Calu3 (cell line): Measurements from ENCODE around the gene HOPX. TPM values are rescaled to one million over a fixed set of nuclear protein-coding genes. Genes with fewer than 3 reads are reported as not detected.
A peak's percentile ranks its signal among the peaks of the same experiment; 100 is the strongest.

Source experiments
- BruUV-seq: library from RNA; stranded (reverse); fragments of 400-500 nt; replicated peaks from 2 replicates; lab custom pipeline; 2021; lab: Mats Ljungman, UMichigan
- CTCF ChIA-PET: fragments of 300-600 bp; sonication (Branson Sonifier 250); formaldehyde crosslinking; loops from one replicate; lab custom pipeline; 2022; ENCODE audit warnings: antibody characterized with exemption; lab: Charles Lee
- DNase-seq: peaks from one replicate; pipeline ENCODE4 v3.0.0; 2022
- H3K27ac Mint-ChIP-seq: one replicate; pipeline ENCODE4 v1.8.0; 2022; ENCODE audit warnings: mixed read lengths; ENCODE audit not compliant: unreplicated experiment
- H3K27me3 Mint-ChIP-seq: one replicate; pipeline ENCODE4 v1.8.0; 2022; ENCODE audit warnings: mixed read lengths; ENCODE audit not compliant: unreplicated experiment
- H3K36me3 Mint-ChIP-seq: one replicate; pipeline ENCODE4 v1.8.0; 2022; ENCODE audit warnings: mild to moderate bottlenecking, moderate library complexity, mixed read lengths; ENCODE audit not compliant: insufficient read depth, unreplicated experiment
- H3K4me1 Mint-ChIP-seq: one replicate; pipeline ENCODE4 v1.8.0; 2022; ENCODE audit warnings: mild to moderate bottlenecking, low read depth, mixed read lengths; ENCODE audit not compliant: unreplicated experiment
- H3K4me3 Mint-ChIP-seq: one replicate; pipeline ENCODE4 v1.8.0; 2022; ENCODE audit warnings: mild to moderate bottlenecking, low read depth, moderate library complexity, mixed read lengths; ENCODE audit not compliant: unreplicated experiment
- H3K9me3 Mint-ChIP-seq: one replicate; pipeline ENCODE4 v1.8.0; 2022; ENCODE audit warnings: low read depth, mixed read lengths; ENCODE audit not compliant: unreplicated experiment
- intact Hi-C: fragments of 100-400 bp; cut with micrococcal nuclease; formaldehyde crosslinking; loops from one replicate; pipeline ENCODE4 v1.10.0; 2022; ENCODE audit not compliant: unreplicated experiment
- total RNA-seq: library from RNA; stranded (reverse); gene quantifications from 2 replicates; pipeline ENCODE4 v1.2.3, GENCODE V29; 2022
- TF ChIP-seq, protein P1 (sequence below): fragments of 200-600 bp; IDR thresholded peaks from one replicate; pipeline ENCODE4 v1.8.0; 2022; ENCODE audit warnings: antibody characterized with exemption; ENCODE audit not compliant: unreplicated experiment

Gene HOPX
- total RNA-seq, 1 experiment from 2014 or later: not detected

DNA sequence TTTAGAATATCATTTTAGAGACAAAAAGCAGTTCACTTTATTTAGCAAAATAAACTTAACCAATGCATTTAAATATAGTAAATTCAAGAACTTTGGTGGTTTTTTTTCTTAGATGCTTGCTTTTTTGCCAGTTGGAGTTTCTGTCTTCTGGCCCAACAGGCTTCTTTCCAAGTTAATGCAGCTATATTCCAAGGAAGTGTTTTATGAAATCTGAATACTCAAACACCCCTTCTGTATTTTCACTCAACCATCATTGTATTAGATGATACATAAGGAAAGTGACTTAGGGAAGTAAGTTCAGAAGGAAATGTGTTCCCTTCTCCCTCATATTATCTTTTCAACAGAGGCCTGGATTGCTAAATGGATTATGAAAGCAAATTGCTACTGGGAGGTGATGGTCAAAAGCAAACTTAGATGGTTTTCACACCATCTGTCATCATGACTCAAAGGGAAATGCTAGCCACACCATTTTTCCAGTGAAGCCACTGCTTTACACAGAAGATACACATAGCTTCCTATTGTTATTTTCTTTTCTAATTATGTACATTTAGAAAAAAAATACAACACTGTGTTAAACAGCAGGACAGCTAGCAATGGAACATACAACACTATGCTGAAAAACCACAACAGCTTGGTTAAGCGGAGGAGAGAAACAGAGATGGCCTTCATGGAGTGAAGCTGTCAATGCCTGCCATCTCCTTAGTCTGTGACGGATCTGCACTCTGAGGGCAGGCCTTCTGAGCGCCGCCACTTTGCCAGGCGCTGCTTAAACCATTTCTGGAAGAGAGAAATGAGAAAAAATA lies 32.9 kb downstream of the HOPX start:
- H3K27ac Mint-ChIP-seq: no peak overlapping the region
- H3K9me3 Mint-ChIP-seq: peaks cover 2% of the 10 kb centered on the region
- no peaks in the 10 kb centered on the region for H3K36me3 Mint-ChIP-seq
- BruUV-seq: no TSS peak
- no peak overlapping the region for H3K4me3 Mint-ChIP-seq
- intact Hi-C loops: no loop called here
- TF ChIP-seq, protein P1, sequence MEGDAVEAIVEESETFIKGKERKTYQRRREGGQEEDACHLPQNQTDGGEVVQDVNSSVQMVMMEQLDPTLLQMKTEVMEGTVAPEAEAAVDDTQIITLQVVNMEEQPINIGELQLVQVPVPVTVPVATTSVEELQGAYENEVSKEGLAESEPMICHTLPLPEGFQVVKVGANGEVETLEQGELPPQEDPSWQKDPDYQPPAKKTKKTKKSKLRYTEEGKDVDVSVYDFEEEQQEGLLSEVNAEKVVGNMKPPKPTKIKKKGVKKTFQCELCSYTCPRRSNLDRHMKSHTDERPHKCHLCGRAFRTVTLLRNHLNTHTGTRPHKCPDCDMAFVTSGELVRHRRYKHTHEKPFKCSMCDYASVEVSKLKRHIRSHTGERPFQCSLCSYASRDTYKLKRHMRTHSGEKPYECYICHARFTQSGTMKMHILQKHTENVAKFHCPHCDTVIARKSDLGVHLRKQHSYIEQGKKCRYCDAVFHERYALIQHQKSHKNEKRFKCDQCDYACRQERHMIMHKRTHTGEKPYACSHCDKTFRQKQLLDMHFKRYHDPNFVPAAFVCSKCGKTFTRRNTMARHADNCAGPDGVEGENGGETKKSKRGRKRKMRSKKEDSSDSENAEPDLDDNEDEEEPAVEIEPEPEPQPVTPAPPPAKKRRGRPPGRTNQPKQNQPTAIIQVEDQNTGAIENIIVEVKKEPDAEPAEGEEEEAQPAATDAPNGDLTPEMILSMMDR: no peak
- H3K27me3 Mint-ChIP-seq: no peaks in the 10 kb centered on the region
- DNase-seq: no peak
- peaks cover under 1% of the 10 kb centered on the region for H3K4me1 Mint-ChIP-seq
- CTCF ChIA-PET: no interaction called here

DNA sequence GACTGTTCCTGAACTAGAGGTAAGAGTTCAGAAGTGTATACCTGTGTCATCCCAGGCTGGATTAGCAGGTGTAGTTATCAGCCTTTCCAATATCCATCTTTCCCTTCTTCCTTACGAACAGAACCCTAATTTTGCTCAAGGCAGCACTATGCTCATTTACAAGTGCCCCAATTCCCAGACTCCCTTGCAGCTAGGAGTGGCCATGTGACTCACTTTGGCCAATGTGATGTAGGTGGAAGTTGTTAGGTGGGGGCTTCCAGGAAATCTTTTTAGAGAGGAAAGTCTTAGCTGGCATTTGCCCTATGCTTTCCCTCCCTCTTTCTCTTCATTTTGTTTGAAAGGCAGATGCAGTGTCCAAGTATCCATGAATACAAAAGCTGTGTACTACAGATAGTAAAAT lies 34.8 kb downstream of the HOPX start:
- Mint-ChIP-seq H3K36me3 (no peaks in the 10 kb centered on the region), H3K4me1 (peaks cover 4% of the 10 kb centered on the region), H3K27me3 (no peaks in the 10 kb centered on the region), H3K27ac (no peak overlapping the region), H3K9me3 (peaks cover 2% of the 10 kb centered on the region), H3K4me3 (no peak overlapping the region)
- DNase-seq: no peak
- intact Hi-C loops: no loop called here
- BruUV-seq: no TSS peak
- TF ChIP-seq, protein P1: no peak
- CTCF ChIA-PET: no interaction called here

DNA sequence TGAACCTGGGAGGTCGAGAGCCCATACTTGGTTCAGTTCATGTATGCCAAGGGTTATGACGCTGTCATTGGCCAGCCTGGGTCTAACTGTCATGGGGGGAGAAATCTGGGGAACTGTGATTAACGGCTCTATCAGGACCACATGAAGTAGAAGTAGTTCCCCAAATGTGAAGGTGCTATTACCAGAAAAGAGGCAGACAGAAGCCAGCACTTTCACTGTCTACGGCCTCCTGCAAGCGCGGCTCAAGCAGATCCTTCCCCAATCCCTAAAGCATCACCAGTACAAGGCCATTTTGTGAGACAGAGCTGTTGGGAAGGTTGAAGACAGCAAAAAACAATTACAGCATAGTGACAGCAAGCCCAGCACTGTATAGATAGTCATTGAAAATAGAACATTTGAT lies 37.5 kb downstream of the HOPX start:
- H3K27ac Mint-ChIP-seq: no peak overlapping the region
- H3K4me1 Mint-ChIP-seq: peaks cover 17% of the 10 kb centered on the region
- H3K4me3 Mint-ChIP-seq: no peak overlapping the region
- TF ChIP-seq, protein P1: no peak
- H3K27me3 Mint-ChIP-seq: no peaks in the 10 kb centered on the region
- no peak for DNase-seq
- CTCF ChIA-PET: no interaction called here
- H3K9me3 Mint-ChIP-seq: peaks cover 2% of the 10 kb centered on the region
- BruUV-seq: no TSS peak
- no peaks in the 10 kb centered on the region for H3K36me3 Mint-ChIP-seq
- intact Hi-C loops: no loop called here

DNA sequence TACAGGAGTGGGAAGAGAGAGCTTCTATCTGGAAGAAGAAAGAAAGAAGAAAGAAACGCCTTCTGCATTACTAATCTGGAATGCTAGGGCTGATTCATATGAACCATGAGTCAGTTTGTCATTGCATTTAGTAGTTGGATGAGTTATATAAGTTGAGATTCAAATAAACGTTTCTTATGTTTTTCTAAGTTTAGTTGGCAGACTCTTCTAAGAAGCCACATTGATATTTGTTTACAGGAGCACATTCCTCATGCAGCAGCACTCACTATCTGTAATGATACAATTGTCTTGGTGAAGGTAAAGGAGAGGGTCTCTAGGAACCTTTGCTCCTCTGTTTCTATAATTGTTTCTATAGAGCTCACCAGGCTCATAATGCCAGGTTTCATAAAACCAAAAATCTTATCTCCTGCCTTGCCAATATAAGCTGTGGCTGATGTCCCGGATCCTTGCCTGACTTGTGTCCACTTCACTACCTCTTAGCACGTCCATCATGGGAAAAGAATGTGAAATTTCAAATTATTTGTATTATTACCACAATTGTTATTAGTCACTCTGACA lies 39.5 kb downstream of the HOPX start:
- no peak overlapping the region for H3K4me3 Mint-ChIP-seq

More for the DNA sequence above, 39.5 kb downstream of the HOPX start:
- peaks cover 35% of the 10 kb centered on the region for H3K4me1 Mint-ChIP-seq
- CTCF ChIA-PET: interaction anchor here (0.8 to 0.9 kb wide), 2 partner anchors 51 to 158 kb away, joined by 3 to 5 read pairs; no protein-coding TSS in a partner anchor
- peaks cover 2% of the 10 kb centered on the region for H3K9me3 Mint-ChIP-seq
- H3K36me3 Mint-ChIP-seq: no peaks in the 10 kb centered on the region
- TF ChIP-seq, protein P1: no peak
- peak overlapping the region; percentile 63 for H3K27ac Mint-ChIP-seq
- no TSS peak for BruUV-seq
- intact Hi-C loops: no loop called here
- H3K27me3 Mint-ChIP-seq: no peaks in the 10 kb centered on the region
- no peak for DNase-seq
